ENCODE measurements around the gene RAI1. TPM values are rescaled to one million over a fixed set of nuclear protein-coding genes. Genes with fewer than 3 reads are reported as not detected.
A peak's percentile ranks its signal among the peaks of the same experiment; 100 is the strongest.

Gene RAI1
- total RNA-seq, 1 donor from 2014 or later: 9.1 TPM

- peak; percentile 57 for DNase-seq (ENCODE audit: low read depth)
Observed at GRCh38 chr17:17812211-17813054, 131.2 kb downstream of the RAI1 start.

- no peak for DNase-seq (ENCODE audit: low read depth)
Observed at GRCh38 chr17:17813055-17813724, 131.9 kb downstream of the RAI1 start.

GRCh38 chr17:17813725-17814095 lies 132.5 kb downstream of the RAI1 start:
- DNase-seq (ENCODE audit: low read depth): no peak

DNA sequence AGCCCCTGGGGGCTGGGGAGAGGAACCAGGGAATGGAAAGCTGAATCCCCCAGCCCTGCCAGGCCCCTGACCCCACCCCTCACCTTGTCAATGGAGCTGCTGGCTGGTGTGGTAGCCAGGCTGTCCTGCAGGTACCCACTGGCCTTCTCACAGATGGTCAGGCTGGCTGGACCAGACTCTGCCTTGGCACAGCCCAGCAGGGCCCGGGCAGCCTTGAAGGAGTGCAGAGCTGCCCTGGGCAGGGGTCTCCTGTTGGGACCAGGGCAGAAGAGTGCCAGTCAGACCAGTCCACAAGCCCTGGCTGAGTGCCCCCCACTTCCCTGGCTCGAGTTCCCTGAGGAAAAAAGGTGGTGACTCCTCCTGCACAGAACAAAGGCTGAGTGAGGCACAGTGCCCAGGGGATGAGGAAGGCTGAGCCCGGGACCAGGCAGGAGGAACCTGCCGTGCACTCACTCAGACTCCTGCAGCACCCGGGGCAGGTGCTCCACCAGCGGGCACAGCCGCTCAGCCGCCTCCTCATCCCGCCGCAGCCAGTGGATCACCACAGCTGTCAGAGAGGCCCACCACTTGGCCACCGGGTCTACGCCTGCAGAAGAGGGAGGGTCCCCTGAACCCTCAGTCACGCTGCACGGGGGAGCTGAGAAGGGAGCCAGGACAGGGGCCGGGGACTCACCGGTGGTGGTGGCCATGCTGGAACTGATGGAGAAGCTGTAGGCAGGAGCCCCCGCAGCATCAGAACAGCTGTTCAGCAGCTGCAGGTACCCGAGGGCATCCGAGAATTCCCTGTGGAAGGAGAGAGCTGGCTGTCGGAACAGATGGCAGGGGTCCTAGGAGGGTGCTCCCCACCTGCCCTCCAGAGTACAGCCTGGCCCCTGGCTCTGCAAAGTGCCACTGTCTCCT lies 133.2 kb downstream of the RAI1 start:
- no peak for DNase-seq (ENCODE audit: low read depth)

DNA sequence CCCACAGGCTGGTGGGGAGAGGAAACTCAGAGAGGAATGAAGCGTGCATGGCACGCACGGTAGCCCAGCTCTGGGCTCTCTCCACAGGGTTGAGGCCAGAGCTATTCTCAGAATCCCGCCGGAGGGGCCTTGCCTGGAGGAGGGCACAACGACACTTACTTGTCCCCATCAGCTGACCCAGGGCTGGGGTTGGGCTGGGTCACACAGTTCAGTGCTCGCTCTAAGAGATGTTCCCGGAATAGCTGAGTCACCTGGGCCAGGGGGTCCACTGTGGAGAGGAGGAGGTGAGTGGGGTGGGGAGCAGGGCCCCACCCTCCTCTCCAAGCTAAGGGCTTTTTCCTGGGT lies 133.8 kb downstream of the RAI1 start:
- no peak for DNase-seq (ENCODE audit: low read depth)

GRCh38 chr17:17815436-17816200 lies 134.4 kb downstream of the RAI1 start:
- no peak for DNase-seq (ENCODE audit: low read depth)

DNA sequence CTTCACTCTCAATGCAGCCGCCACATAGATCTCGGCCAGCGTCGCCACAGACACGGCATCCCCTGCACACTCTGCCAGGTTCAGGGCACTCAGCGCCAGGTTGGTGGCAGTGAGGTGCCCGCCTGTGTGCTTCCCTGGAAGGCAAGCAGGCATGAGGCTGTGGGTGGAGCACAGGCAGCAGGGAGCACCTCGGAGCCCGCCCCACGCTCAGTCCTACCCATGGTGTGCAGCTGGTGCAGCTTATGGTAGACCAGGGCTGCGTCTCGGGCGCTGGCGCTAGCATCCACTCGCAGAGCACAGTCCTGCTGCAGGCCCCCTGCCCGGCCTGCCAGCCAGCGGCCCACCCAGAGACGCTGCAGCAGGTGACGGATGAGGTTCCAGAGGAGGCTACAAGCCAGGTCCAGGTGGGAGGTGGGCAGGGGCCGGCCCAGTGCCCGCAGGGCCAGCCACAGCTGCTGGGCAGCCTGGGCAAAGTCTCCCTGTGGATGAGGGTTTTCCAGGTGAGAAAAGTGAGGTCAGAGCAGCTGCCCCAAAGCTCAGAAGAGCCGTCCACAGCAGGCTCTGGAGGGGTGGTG lies 135.1 kb downstream of the RAI1 start:
- no peak for DNase-seq (ENCODE audit: low read depth)

DNA sequence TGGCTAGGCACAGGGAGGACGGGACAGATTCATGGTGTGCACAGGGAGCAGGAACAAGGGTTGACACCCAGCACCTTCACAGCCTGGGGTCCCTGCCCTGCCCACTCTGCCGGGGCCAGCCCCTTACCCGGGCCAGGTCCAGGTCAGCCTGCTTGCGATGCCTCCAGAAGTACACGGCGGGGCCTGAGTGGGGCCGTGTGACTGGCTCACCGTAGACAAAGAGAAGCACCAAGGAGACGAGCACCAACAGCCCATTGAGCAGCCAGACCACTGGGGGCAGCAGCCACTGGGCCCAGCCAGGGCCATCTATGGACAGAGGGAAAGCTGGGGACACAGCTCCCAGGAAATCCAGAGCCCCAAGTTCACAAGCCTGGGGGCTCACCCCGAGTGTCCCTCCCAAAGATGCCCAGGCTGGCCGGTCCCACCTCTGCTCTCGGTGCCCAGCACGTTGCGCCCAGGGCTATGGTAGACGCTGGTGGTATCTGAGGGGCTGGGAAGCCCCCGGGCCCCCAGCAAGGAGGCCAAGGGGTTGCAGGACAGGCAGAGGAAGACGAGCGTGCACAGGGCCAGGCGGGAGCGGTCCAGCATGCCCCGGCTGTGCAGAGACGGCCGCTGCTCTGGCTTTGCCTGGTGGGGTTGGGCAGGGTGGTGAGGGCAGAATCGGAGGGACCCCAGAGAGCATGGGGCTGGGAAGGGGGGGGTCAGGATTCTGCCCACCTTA lies 135.7 kb downstream of the RAI1 start:
- no peak for DNase-seq (ENCODE audit: low read depth)

- DNase-seq (ENCODE audit: low read depth): no peak
Observed at GRCh38 chr17:17817552-17817947, 136.3 kb downstream of the RAI1 start.

DNA sequence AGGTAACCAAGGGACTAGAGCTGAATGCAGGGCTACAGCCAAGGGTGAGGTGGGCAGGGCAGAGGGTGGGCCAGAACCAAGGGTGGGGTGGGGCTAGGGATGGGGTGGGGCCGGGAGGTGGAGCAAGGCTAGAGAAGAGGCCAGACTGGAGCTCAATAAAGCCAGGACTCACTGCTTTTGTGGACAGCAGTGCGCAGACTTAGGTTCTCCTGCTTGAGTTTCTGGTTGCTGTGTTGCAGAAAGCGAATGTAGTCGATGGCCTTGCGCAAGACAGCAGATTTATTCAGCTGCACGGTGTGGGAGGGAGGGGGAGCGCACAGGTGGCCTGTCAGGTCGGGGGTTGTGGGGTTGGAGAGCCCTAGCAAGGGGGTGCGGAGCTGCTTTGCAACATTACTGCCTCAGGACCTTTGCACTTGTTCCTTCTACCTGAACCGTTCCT lies 136.8 kb downstream of the RAI1 start:
- no peak for DNase-seq (ENCODE audit: low read depth)

DNA sequence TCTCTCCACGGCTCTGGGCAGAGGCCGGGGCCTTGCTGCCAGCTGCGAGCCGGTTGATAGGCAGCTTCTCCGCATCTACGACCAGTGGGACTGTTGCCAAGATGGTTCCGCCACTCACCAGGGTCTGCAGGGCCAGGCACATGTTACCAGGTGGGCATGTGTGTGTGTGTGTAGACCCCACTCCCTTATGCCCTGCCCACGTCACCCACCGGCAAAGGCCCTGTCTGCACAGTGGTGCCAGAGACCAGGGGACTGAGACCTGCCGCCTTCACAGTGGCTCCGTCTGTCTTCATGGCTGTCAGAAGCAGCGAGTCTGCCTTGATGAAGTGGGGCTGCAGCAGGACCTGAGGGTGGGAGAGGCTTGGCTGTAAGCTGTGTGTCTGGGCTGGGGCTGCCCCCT lies 137.9 kb downstream of the RAI1 start:
- no peak for DNase-seq (ENCODE audit: low read depth)

GRCh38 chr17:17819561-17819995 lies 138.3 kb downstream of the RAI1 start:
- DNase-seq (ENCODE audit: low read depth): no peak

- no peak for DNase-seq (ENCODE audit: low read depth)
Observed at GRCh38 chr17:17820046-17820445, 138.8 kb downstream of the RAI1 start.

- no peak for DNase-seq (ENCODE audit: low read depth)
Observed at GRCh38 chr17:17820463-17821158, 139.4 kb downstream of the RAI1 start.

DNA sequence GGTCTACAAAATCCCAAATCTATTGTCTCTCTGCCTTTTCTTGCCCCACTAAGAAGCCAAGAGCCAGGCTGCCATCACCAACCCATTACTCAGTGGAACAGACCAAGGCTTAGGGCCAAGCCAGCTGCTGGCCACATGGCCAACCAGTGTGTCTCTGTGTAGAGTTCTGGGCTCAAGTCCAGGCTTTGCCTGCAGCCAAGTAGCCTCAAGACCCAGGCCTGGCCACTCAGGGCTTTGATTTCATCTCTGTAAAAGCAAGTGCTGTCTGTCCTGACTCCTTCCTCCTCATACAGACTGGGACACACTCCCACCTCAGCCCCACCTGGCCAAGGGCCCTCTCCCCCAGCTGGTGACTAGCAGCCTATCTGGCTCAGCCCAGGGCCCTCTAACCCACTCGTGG lies 140.9 kb downstream of the RAI1 start:
- peak; percentile 86 for DNase-seq (ENCODE audit: low read depth)

DNA sequence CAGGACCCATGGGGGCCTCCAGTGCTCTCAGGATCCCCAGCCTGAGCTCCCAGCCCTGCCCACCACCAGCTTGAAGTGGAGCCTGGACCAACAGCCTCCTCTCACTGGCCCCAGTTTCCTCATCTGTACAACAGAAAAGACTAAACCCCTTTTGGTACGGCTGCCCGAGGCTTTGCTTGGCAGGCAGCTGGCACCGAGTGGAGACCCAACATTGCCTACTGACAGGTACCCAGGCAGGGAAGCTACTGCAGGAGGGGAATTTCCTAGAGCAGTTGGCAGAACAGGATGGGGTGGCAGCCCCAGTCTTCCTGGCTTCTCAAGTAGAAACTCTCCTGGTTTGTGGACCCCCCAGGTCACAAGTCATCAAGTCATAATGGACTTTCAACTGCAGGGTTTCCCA lies 141.4 kb downstream of the RAI1 start:
- no peak for DNase-seq (ENCODE audit: low read depth)

- peak; percentile 93 for DNase-seq (ENCODE audit: low read depth)
Observed at GRCh38 chr17:17823433-17824118, 142.3 kb downstream of the RAI1 start.

DNA sequence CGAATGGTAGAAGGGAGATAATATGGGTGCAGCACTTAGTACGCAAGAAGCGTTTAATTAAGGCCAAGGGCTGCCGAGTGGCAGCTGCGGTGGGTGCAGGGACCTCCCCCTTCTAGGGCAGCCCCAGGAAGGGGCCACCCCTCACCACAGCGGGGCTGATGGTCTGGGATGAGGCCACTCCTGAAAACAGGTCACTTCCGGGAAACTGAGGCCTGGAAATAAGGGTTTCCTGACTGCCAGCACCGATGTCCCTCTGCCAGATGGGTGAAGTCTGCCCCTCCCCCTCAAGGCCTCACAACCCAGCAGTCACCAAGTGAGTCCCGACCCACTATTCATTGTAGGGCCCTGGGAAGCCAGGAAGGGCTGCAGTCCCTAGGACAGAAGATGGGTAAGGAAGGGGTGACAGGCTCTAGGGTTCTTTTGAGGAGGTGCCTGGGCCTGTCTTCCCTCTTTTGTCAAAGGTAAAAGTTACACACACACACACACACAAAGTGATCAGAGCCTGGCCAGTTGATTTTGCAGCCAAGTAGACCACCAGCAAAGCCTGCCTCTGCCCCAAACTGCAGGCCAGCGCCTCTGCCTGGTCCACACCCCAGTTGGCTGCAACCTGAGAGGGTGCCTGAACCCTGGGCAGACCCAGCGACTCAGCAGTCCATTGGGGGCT lies 143.0 kb downstream of the RAI1 start:
- no peak for DNase-seq (ENCODE audit: low read depth)
